H1 (cell line): ENCODE results near the gene PRCP. TPM values are rescaled to one million over a fixed set of nuclear protein-coding genes. Genes with fewer than 3 reads are reported as not detected.

Experiments
- CTCF ChIA-PET: fragments of 300-600 bp; sonication (Branson Sonifier 250); formaldehyde crosslinking; loops from one replicate; lab custom pipeline; 2021; ENCODE audit not compliant: partially characterized antibody; lab: Charles Lee
- POLR2A ChIA-PET: fragments of 300-600 bp; sonication (Branson Sonifier 250); formaldehyde crosslinking; loops from one replicate; lab custom pipeline; 2021; ENCODE audit warnings: inconsistent platforms; ENCODE audit not compliant: partially characterized antibody; lab: Charles Lee
- DNase-seq, 2 experiments: peaks; one replicate each; pipeline versions ENCODE4 v3.0.0 to v3.0.0-alpha.2; 2010 to 2022; ENCODE audit warnings: low spot score in 2 of 2, low read depth in 1 of 2, mixed read lengths in 1 of 2
- FAIRE-seq: peaks from 2 replicates; lab custom pipeline; 2011; peaks lifted over from hg19 to GRCh38; lab: Jason Lieb, UNC
- H2AFZ ChIP-seq: 2 replicates; pipeline ENCODE4 v1.8.1; 2012; ENCODE audit warnings: low read length, inconsistent platforms
- H2AK5ac ChIP-seq: 2 replicates; pipeline ENCODE4 v1.6.1; 2013; ENCODE audit warnings: low read depth, low read length
- H2BK120ac ChIP-seq: replicated peaks from 2 replicates; pipeline ENCODE3; 2013; ENCODE audit warnings: low read depth, low read length, inconsistent platforms
- H2BK12ac ChIP-seq: 2 replicates; pipeline ENCODE4 v1.6.1; 2013; ENCODE audit warnings: low read depth, low read length
- H2BK15ac ChIP-seq: 2 replicates; pipeline ENCODE4 v1.6.1; 2013; ENCODE audit warnings: low read length
- H2BK20ac ChIP-seq: 2 replicates; pipeline ENCODE4 v1.6.1; 2013; ENCODE audit warnings: low read length
- H2BK5ac ChIP-seq: 2 replicates; pipeline ENCODE4 v1.6.1; 2013; ENCODE audit warnings: low read depth, low read length
- H3K14ac ChIP-seq: 2 replicates; pipeline ENCODE4 v1.6.1; 2013; ENCODE audit warnings: inconsistent platforms; ENCODE audit not compliant: insufficient read length
- H3K18ac ChIP-seq: 2 replicates; pipeline ENCODE4 v1.6.1; 2013; ENCODE audit warnings: low read length; ENCODE audit errors: extremely low read depth
- H3K23ac ChIP-seq: 2 replicates; pipeline ENCODE4 v1.6.1; 2013; ENCODE audit warnings: inconsistent platforms; ENCODE audit not compliant: insufficient read length
- H3K23me2 ChIP-seq: 2 replicates; pipeline ENCODE4 v1.6.1; 2013; ENCODE audit warnings: low read depth, low read length
- H3K27ac ChIP-seq: 2 replicates; pipeline ENCODE4 v1.6.1; 2011; ENCODE audit warnings: low read depth, low read length, inconsistent platforms
- H3K27me3 ChIP-seq, 4 experiments: replicated peaks in 1 of 4; 1 replicate in 1 of 4; 2 replicates in 3 of 4; pipeline versions ENCODE4 v1.6.1 to v1.8.1; 2011 to 2013; ENCODE audit warnings: low read length in 3 of 4, mild to moderate bottlenecking in 3 of 4, inconsistent platforms in 2 of 4, mixed read lengths in 2 of 4, moderate library complexity in 1 of 4; ENCODE audit not compliant: control insufficient read depth in 3 of 4, insufficient read depth in 3 of 4; ENCODE audit errors: extremely low read depth in 1 of 4
- H3K36me3 ChIP-seq, 4 experiments: 2 replicates each; pipeline versions ENCODE4 v1.6.1 to v1.8.1; 2011 to 2013; ENCODE audit warnings: mild to moderate bottlenecking in 4 of 4, low read length in 3 of 4, moderate library complexity in 2 of 4, control low read depth in 1 of 4, inconsistent platforms in 1 of 4; ENCODE audit not compliant: insufficient read depth in 4 of 4, control insufficient read depth in 2 of 4
- H3K4ac ChIP-seq: replicated peaks from 2 replicates; pipeline ENCODE3; 2013; ENCODE audit warnings: low read length, low read depth, mixed read lengths, inconsistent platforms; ENCODE audit not compliant: insufficient read length
- H3K4me1 ChIP-seq, 4 experiments: replicated peaks in 1 of 4; 1 replicate in 1 of 4; 2 replicates in 3 of 4; pipeline versions ENCODE4 v1.6.1 to v1.8.1; 2011 to 2013; ENCODE audit warnings: low read length in 3 of 4, inconsistent platforms in 2 of 4, mixed read lengths in 1 of 4; ENCODE audit not compliant: insufficient read depth in 4 of 4, control insufficient read depth in 3 of 4
- H3K4me2 ChIP-seq, 2 experiments: 2 replicates each; pipeline versions ENCODE4 v1.6.1 to v1.8.1; 2011 to 2013; ENCODE audit warnings: low read depth in 2 of 2, low read length in 2 of 2, control low read depth in 1 of 2, inconsistent platforms in 1 of 2, mild to moderate bottlenecking in 1 of 2; ENCODE audit not compliant: insufficient read depth in 1 of 2
- H3K4me3 ChIP-seq, 4 experiments: fragments of 200-600, 300-600 bp in 1 of 4; sonication (generic), shearing (Covaris generic), sonication (Bioruptor Twin) in 1 of 4; 2 replicates each; pipeline versions ENCODE4 v1.5.1 to v1.8.1; 2011 to 2016; ENCODE audit warnings: low read length in 4 of 4, low read depth in 3 of 4, control low read depth in 2 of 4, inconsistent platforms in 2 of 4, mild to moderate bottlenecking in 2 of 4, mixed read lengths in 1 of 4, moderate library complexity in 1 of 4; ENCODE audit not compliant: insufficient read depth in 2 of 4; ENCODE audit errors: extremely low read depth in 1 of 4
- H3K56ac ChIP-seq: replicated peaks from 2 replicates; pipeline ENCODE3; 2013; ENCODE audit warnings: low read depth, mild to moderate bottlenecking, mixed read lengths, low read length, inconsistent platforms; ENCODE audit not compliant: insufficient read length
- H3K79me1 ChIP-seq: 2 replicates; pipeline ENCODE4 v1.6.1; 2013; ENCODE audit warnings: low read depth, low read length, control low read depth
- H3K79me2 ChIP-seq, 2 experiments: 2 replicates each; pipeline versions ENCODE4 v1.6.1 to v1.8.1; 2012 to 2013; ENCODE audit warnings: low read length in 2 of 2, mild to moderate bottlenecking in 2 of 2, inconsistent platforms in 1 of 2; ENCODE audit not compliant: insufficient read depth in 2 of 2, control insufficient read depth in 1 of 2
- H3K9ac ChIP-seq, 4 experiments: replicated peaks in 1 of 4; 1 replicate in 1 of 4; 2 replicates in 3 of 4; pipeline versions ENCODE4 v1.6.1 to v1.8.1; 2011 to 2013; ENCODE audit warnings: low read depth in 3 of 4, low read length in 3 of 4, control low read depth in 2 of 4, mild to moderate bottlenecking in 2 of 4, moderate library complexity in 2 of 4, inconsistent platforms in 1 of 4; ENCODE audit errors: extremely low read depth in 1 of 4
- H3K9me3 ChIP-seq, 2 experiments: 2 replicates each; pipeline versions ENCODE4 v1.6.1 to v1.8.1; 2012 to 2013; ENCODE audit warnings: mild to moderate bottlenecking in 2 of 2, moderate library complexity in 2 of 2, control low read depth in 1 of 2, inconsistent platforms in 1 of 2, low read depth in 1 of 2, low read length in 1 of 2, mixed read lengths in 1 of 2; ENCODE audit not compliant: insufficient read depth in 2 of 2
- H4K20me1 ChIP-seq, 2 experiments: replicated peaks in 1 of 2; 2 replicates each; pipeline versions ENCODE3 to v1.8.1; 2011 to 2013; ENCODE audit warnings: inconsistent platforms in 2 of 2, low read length in 2 of 2, mild to moderate bottlenecking in 1 of 2; ENCODE audit not compliant: insufficient read depth in 2 of 2, control insufficient read depth in 1 of 2
- H4K5ac ChIP-seq: 2 replicates; pipeline ENCODE4 v1.6.1; 2013; ENCODE audit warnings: low read length, low read depth, mixed read lengths, inconsistent platforms; ENCODE audit not compliant: insufficient read length
- H4K8ac ChIP-seq: 2 replicates; pipeline ENCODE4 v1.8.0; 2013; ENCODE audit warnings: mild to moderate bottlenecking, moderate library complexity, low read length, inconsistent platforms; ENCODE audit not compliant: insufficient read depth; ENCODE audit errors: extremely low read depth
- H4K91ac ChIP-seq: replicated peaks from 2 replicates; pipeline ENCODE3; 2013; ENCODE audit warnings: low read length, mixed read lengths, inconsistent platforms; ENCODE audit not compliant: insufficient read length
- RNF2 ChIP-seq: fragments of 200-900, 300-1000 bp; sonication (generic); IDR thresholded peaks from 2 replicates; pipeline ENCODE4 v1.7.1; 2016; ENCODE audit warnings: borderline replicate concordance, low read depth, mild to moderate bottlenecking, antibody characterized with exemption, low read length; ENCODE audit not compliant: poor library complexity, severe bottlenecking; ENCODE audit errors: missing control alignments
- WGBS, 2 experiments: shearing (Covaris generic) in 1 of 2; methylation state at CpG; one replicate each; pipeline versions ENCODE4 v1.1.6 to v1.1.7; 2013 to 2015; ENCODE audit warnings: low lambda C conversion rate in 2 of 2, mixed read lengths in 2 of 2, inconsistent platforms in 1 of 2, low coverage in 1 of 2, missing lambda C conversion rate in 1 of 2; ENCODE audit not compliant: insufficient replicate concordance in 2 of 2, insufficient coverage in 1 of 2, insufficient read length in 1 of 2; ENCODE audit errors: extremely low coverage in 1 of 2, missing lambda C conversion rate in 1 of 2; 5-methylcytosine and 5-hydroxymethylcytosine counted together
- polyA plus RNA-seq, 7 experiments: library from polyadenylated mRNA; depleted of rRNA in 3 of 7; stranded (reverse) in 5 of 7; unstranded in 2 of 7; fragments of >200 nt in 5 of 7; fragments of 200-250 nt in 2 of 7; gene quantifications; 1 replicate in 5 of 7; 2 replicates in 1 of 7; 4 replicates in 1 of 7; pipeline versions ENCODE4 v1.2.1 to v1.2.3, GENCODE V29; 2011 to 2013; ENCODE audit warnings: missing spikeins in 2 of 7, mixed read lengths in 2 of 7
- total RNA-seq: library from RNA; stranded (reverse); fragmentation: NEBNext Ultra II Directional; extraction: Animal tissue kit (Norgen Biotek cat#: 25700); gene quantifications from 2 replicates; pipeline ENCODE4 v1.2.1, GENCODE V29; 2021

PRCP gene
- total and polyA plus RNA-seq, 2 of the 8 experiments (the other 6 are each of a cell fraction or from before 2014, with no cell fraction given): 63.8 to 84.4 TPM

GRCh38 chr11:82815406-82815805 is 84.8 kb downstream of the PRCP start:
- Histone ChIP-seq H3K79me2 (no peaks in the 10 kb centered on the region), H4K91ac (no peak overlapping the region), H4K5ac (no peak overlapping the region), H3K14ac (no peak overlapping the region), H2BK12ac (0 out of 2 replicates have a peak overlapping the region, but pooled peaks have one; percentile 11), H2AFZ (peak overlapping the region; percentile 87; the same call in 1 of the 2 replicates), H2AK5ac (no peak overlapping the region), H3K4me2 (peak overlapping the region in 1 of 2 experiments; percentile 30; a peak in 1 of 4 replicates), H3K9ac (no peak overlapping the region), H3K79me1 (no peaks in the 10 kb centered on the region), H4K20me1 (no peaks in the 10 kb centered on the region), H4K8ac (no peak overlapping the region), H3K23ac (no peak overlapping the region), H3K27me3 (no peaks in the 10 kb centered on the region), H2BK20ac (no peak overlapping the region), H2BK15ac (no peak overlapping the region), H3K23me2 (no peaks in the 10 kb centered on the region), H2BK5ac (no peak overlapping the region), H3K56ac (no peak overlapping the region), H3K4me1 (peaks cover 2 to 4% (median 4%) of the 10 kb centered on the region in 4 experiments; a peak in 4 of 7 replicates), H3K36me3 (no peaks in the 10 kb centered on the region), H2BK120ac (no peak overlapping the region), H3K4ac (no peak overlapping the region)
- 93% methylated on average over 2 of the region's 2 CpGs; no CpG with 5 or more reads in 1 of the 2 experiments for WGBS, 2 experiments
- CTCF ChIA-PET: interaction anchor here (1.4 to 2.6 kb wide), 4 partner anchors 40 to 1004 kb away, joined by 3 to 13 read pairs (median 4); no protein-coding TSS in a partner anchor
- POLR2A ChIA-PET: no interaction called here
- FAIRE-seq: no peak
- DNase-seq: no peak
- no peak for TF ChIP-seq RNF2
- TF ChIP-seq, all 59 proteins: peak for 0
- no peak overlapping the region for H3K27ac ChIP-seq
- H3K9me3 ChIP-seq: no peaks in the 10 kb centered on the region
- H3K4me3 ChIP-seq: no peak overlapping the region
- H3K18ac ChIP-seq: no peak overlapping the region
